ENCODE measurements around the gene HSD17B7. TPM values are rescaled to one million over a fixed set of nuclear protein-coding genes. Genes with fewer than 3 reads are reported as not detected.

HSD17B7 gene
- total and polyA plus RNA-seq, 9 of the 15 experiments (the other 6 are each of a cell fraction or from before 2014, with no cell fraction given), result 12.7 to 48.7 (median 21.3) TPM

GRCh38 chr1:162774007-162774406, 16.5 kb upstream of the HSD17B7 start (continued):
- TF ChIP-seq, protein P1, sequence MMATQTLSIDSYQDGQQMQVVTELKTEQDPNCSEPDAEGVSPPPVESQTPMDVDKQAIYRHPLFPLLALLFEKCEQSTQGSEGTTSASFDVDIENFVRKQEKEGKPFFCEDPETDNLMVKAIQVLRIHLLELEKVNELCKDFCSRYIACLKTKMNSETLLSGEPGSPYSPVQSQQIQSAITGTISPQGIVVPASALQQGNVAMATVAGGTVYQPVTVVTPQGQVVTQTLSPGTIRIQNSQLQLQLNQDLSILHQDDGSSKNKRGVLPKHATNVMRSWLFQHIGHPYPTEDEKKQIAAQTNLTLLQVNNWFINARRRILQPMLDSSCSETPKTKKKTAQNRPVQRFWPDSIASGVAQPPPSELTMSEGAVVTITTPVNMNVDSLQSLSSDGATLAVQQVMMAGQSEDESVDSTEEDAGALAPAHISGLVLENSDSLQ (IDR thresholded peaks at IDR 0.05), result no peak

DNA sequence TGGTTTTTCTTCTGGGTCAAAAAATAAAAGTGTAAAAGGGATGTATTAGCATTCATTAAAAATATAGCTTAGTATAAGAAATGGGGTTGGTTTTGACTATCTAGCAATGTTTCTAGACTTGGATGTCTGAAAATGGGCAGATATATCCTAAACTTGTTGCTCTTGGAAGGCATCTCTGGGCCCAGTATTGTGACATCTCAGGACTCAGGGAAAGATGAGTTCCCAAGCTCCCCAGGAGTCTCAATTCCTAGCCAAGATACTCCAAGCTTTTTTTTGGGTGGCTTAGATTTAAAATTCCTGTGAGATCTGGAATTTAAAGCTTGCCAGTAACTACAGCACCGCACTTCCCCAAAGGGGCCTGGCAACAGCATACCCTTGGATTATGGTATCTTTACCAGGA, 11.5 kb upstream of the HSD17B7 start:
- H3K4me2 ChIP-seq (ENCODE audit: insufficient read depth, low read length), result no peak overlapping the region
- POLR2A ChIA-PET, result interaction anchor here (1.1 to 1.7 kb wide), 3 partner anchors 8 to 124 kb away, joined by 3 to 5 read pairs (median 3); no protein-coding TSS in a partner anchor
- no peaks in the 10 kb centered on the region for H3K27me3 ChIP-seq (ENCODE audit: control insufficient read depth in 2 of 2, insufficient read depth in 2 of 2, low read length in 2 of 2)
- H3K4me3 ChIP-seq, result no peak overlapping the region
- FAIRE-seq (no peak), ATAC-seq (no peak), DNase-seq (ENCODE audit: extremely low read depth in 1 of 4, low spot score in 3 of 4) (no peak)
- in situ Hi-C loops (cut with MboI), result no loop called here
- CTCF ChIA-PET (ENCODE audit: low intra/inter-chr PET ratio), result no interaction called here
- intact Hi-C loops (cut with micrococcal nuclease), result no loop called here
- WGBS (ENCODE audit: insufficient coverage, low coverage, missing lambda C conversion rate), result 32% methylated on average over 1 of the region's 1 CpG
- H3K4me1 ChIP-seq (replicated peaks in 1 of 2; ENCODE audit: control insufficient read depth in 2 of 2, insufficient read depth in 2 of 2, low read length in 2 of 2), result no peaks in the 10 kb centered on the region
- H3K79me2 ChIP-seq (ENCODE audit: control insufficient read depth, insufficient read depth, low read length), result no peaks in the 10 kb centered on the region
- H3K9ac ChIP-seq (ENCODE audit: insufficient read depth in 1 of 2, low read depth in 2 of 2, low read length in 2 of 2), result no peak overlapping the region
- no peaks in the 10 kb centered on the region for H4K20me1 ChIP-seq (replicated peaks; ENCODE audit: control insufficient read depth, insufficient read depth, low read length)
- no peaks in the 10 kb centered on the region for H3K9me3 ChIP-seq (replicated peaks; ENCODE audit: control insufficient read depth, insufficient read depth, low read depth, low read length)
- no peak overlapping the region for H2AFZ ChIP-seq (ENCODE audit: low read depth, low read length)
- no peak overlapping the region for H3K27ac ChIP-seq (ENCODE audit: extremely low read depth, low read depth, low read length)
- BruUV-seq (replicated peaks), result no TSS peak
- no peaks in the 10 kb centered on the region for H3K9me1 ChIP-seq (ENCODE audit: control insufficient read depth, insufficient read depth, low read length)
- no peaks in the 10 kb centered on the region for H3K36me3 ChIP-seq (ENCODE audit: control insufficient read depth, insufficient read depth, low read length)
- TF ChIP-seq FOXA1 (IDR thresholded peaks at IDR 0.05; ENCODE audit: borderline replicate concordance), result no peak
- no peak for TF ChIP-seq ZNF175 (CRISPR knock-in tag; IDR thresholded peaks at IDR 0.05; ENCODE audit: low read depth)
- TF ChIP-seq KDM4B (IDR thresholded peaks at IDR 0.05; ENCODE audit: borderline replicate concordance in 2 of 2, low read depth in 1 of 2), result no peak
- TF ChIP-seq KLF16 (IDR thresholded peaks at IDR 0.05), result no peak
- TF ChIP-seq USF2 (CRISPR knock-in tag; IDR thresholded peaks at IDR 0.05), result no peak
- TF ChIP-seq LARP7 (IDR thresholded peaks at IDR 0.05), result no peak
- TF ChIP-seq, protein P2, sequence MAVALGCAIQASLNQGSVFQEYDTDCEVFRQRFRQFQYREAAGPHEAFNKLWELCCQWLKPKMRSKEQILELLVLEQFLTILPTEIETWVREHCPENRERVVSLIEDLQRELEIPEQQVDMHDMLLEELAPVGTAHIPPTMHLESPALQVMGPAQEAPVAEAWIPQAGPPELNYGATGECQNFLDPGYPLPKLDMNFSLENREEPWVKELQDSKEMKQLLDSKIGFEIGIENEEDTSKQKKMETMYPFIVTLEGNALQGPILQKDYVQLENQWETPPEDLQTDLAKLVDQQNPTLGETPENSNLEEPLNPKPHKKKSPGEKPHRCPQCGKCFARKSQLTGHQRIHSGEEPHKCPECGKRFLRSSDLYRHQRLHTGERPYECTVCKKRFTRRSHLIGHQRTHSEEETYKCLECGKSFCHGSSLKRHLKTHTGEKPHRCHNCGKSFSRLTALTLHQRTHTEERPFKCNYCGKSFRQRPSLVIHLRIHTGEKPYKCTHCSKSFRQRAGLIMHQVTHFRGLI (CRISPR knock-in tag; IDR thresholded peaks at IDR 0.05), result no peak
- TF ChIP-seq ESRRA (IDR thresholded peaks at IDR 0.05; ENCODE audit: borderline replicate concordance, low read depth), result no peak
- TF ChIP-seq BMI1 (IDR thresholded peaks at IDR 0.05; ENCODE audit: low read length), result no peak
- TF ChIP-seq, protein P3, sequence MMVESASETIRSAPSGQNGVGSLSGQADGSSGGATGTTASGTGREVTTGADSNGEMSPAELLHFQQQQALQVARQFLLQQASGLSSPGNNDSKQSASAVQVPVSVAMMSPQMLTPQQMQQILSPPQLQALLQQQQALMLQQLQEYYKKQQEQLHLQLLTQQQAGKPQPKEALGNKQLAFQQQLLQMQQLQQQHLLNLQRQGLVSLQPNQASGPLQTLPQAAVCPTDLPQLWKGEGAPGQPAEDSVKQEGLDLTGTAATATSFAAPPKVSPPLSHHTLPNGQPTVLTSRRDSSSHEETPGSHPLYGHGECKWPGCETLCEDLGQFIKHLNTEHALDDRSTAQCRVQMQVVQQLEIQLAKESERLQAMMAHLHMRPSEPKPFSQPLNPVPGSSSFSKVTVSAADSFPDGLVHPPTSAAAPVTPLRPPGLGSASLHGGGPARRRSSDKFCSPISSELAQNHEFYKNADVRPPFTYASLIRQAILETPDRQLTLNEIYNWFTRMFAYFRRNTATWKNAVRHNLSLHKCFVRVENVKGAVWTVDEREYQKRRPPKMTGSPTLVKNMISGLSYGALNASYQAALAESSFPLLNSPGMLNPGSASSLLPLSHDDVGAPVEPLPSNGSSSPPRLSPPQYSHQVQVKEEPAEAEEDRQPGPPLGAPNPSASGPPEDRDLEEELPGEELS (CRISPR knock-in tag; IDR thresholded peaks at IDR 0.05; ENCODE audit: borderline replicate concordance), result no peak
- no peak for TF ChIP-seq SMARCA4 (IDR thresholded peaks at IDR 0.05)
- no peak for TF ChIP-seq FOXK2 (conservative IDR thresholded peaks at IDR 0.05 in 1 of 2, IDR thresholded peaks at IDR 0.05 in 1 of 2; ENCODE audit: low read depth in 2 of 2)
- no peak for TF ChIP-seq POLR2A (conservative IDR thresholded peaks at IDR 0.05)
- no peak for TF ChIP-seq XRCC4 (IDR thresholded peaks at IDR 0.05; ENCODE audit: extremely low read depth, insufficient read depth, insufficient read length)
- no peak for TF ChIP-seq ZSCAN29 (IDR thresholded peaks at IDR 0.05)
- no peak for TF ChIP-seq NR0B1 (IDR thresholded peaks at IDR 0.05; ENCODE audit: partially characterized antibody)

Data from K562 (cell line).